OCI-LY1 (cell line): Measurements from ENCODE around the gene MGME1.

Source experiments
- CTCF ChIP-seq: fragments of 200-600 bp; sonication (generic), shearing (Covaris generic); IDR thresholded peaks from 2 replicates; pipeline ENCODE4 v1.5.1; 2017; ENCODE audit warnings: mild to moderate bottlenecking, antibody characterized with exemption, low read length, moderate library complexity, mixed read lengths
- EZH2 ChIP-seq: fragments of 200-600 bp; sonication (generic), shearing (Covaris generic); IDR thresholded peaks from 2 replicates; pipeline ENCODE4 v1.8.0; 2017; ENCODE audit warnings: borderline replicate concordance, mixed run types, mild to moderate bottlenecking, antibody characterized with exemption, low read length, moderate library complexity, mixed read lengths

GRCh38 chr20:17990278-17990972, 21.6 kb downstream of the MGME1 start:
- TF ChIP-seq CTCF (no peak), EZH2 (no peak)
